SK-N-SH treated with all-trans-retinoic acid at 6 μM for 48 hours (cell line): Measurements from ENCODE around the gene EPB41L4A.

Source experiments
- ATAC-seq: fragments of 200-7000 bp; cut with Tn5 transposase; 3 replicates; pipeline ENCODE4 v1.9.1; 2020; ENCODE audit warnings: mild to moderate bottlenecking, moderate library complexity
- ARNTL ChIP-seq: fragments of 450-650 bp; formaldehyde crosslinking; IDR thresholded peaks from 2 replicates; pipeline ENCODE4 v1.5.0; 2020; ENCODE audit warnings: low read depth, mild to moderate bottlenecking, moderate library complexity, borderline replicate concordance
- BACH2 ChIP-seq: fragments of 250-450 bp; sonication (Bioruptor Pico); IDR thresholded peaks from 2 replicates; pipeline ENCODE4 v1.9.0; 2021; ENCODE audit warnings: mild to moderate bottlenecking, borderline replicate concordance
- CREB5 ChIP-seq: fragments of 250-450 bp; sonication (Bioruptor Pico); IDR thresholded peaks from 2 replicates; pipeline ENCODE4 v1.5.1; 2020; ENCODE audit warnings: low read depth, mild to moderate bottlenecking, moderate library complexity
- CSDC2 ChIP-seq: fragments of 250-450 bp; sonication (Bioruptor Pico); IDR thresholded peaks from 2 replicates; pipeline ENCODE4 v1.5.0; 2020; ENCODE audit warnings: mild to moderate bottlenecking, moderate library complexity
- CSRNP3 ChIP-seq: fragments of 250-450 bp; sonication (Bioruptor Pico); IDR thresholded peaks from 2 replicates; pipeline ENCODE4 v1.5.1; 2021; ENCODE audit warnings: mild to moderate bottlenecking, moderate library complexity
- ESRRG ChIP-seq: fragments of 250-450 bp; sonication (Bioruptor Pico); IDR thresholded peaks from 2 replicates; pipeline ENCODE4 v1.6.1; 2021; ENCODE audit warnings: mild to moderate bottlenecking
- GLIS3 ChIP-seq: fragments of 250-450 bp; sonication (Bioruptor Pico); IDR thresholded peaks from 2 replicates; pipeline ENCODE4 v1.5.0; 2020; ENCODE audit warnings: mild to moderate bottlenecking, moderate library complexity
- ISL1 ChIP-seq: fragments of 250-450 bp; sonication (Bioruptor Pico); IDR thresholded peaks from 2 replicates; pipeline ENCODE4 v2.1.2; 2022; ENCODE audit warnings: mild to moderate bottlenecking, moderate library complexity
- OSR1 ChIP-seq: fragments of 250-450 bp; sonication (Bioruptor Pico); IDR thresholded peaks from 2 replicates; pipeline ENCODE4 v1.8.0; 2022; ENCODE audit warnings: moderate library complexity, mild to moderate bottlenecking, inconsistent platforms
- PATZ1 ChIP-seq: fragments of 250-450 bp; sonication (Bioruptor Pico); IDR thresholded peaks from 2 replicates; pipeline ENCODE4 v1.8.0; 2020; ENCODE audit warnings: mild to moderate bottlenecking, moderate library complexity, borderline replicate concordance
- POU6F1 ChIP-seq: fragments of 250-450 bp; sonication (Bioruptor Pico); IDR thresholded peaks from 2 replicates; pipeline ENCODE4 v1.8.0; 2021; ENCODE audit warnings: low read depth, mild to moderate bottlenecking, moderate library complexity, borderline replicate concordance
- PPARA ChIP-seq: fragments of 250-450 bp; sonication (Bioruptor Pico); IDR thresholded peaks from 2 replicates; pipeline ENCODE4 v1.5.0; 2020; ENCODE audit warnings: mild to moderate bottlenecking, borderline replicate concordance
- RARB ChIP-seq: fragments of 250-450 bp; sonication (Bioruptor Pico); IDR thresholded peaks from 2 replicates; pipeline ENCODE4 v1.8.0; 2021; ENCODE audit warnings: mild to moderate bottlenecking, moderate library complexity
- SNAI2 ChIP-seq: fragments of 250-450 bp; sonication (Bioruptor Pico); IDR thresholded peaks from 2 replicates; pipeline ENCODE4 v1.5.0; 2020; ENCODE audit warnings: mild to moderate bottlenecking, moderate library complexity
- TCF4 ChIP-seq: fragments of 250-450 bp; sonication (Bioruptor Pico); IDR thresholded peaks from 2 replicates; pipeline ENCODE4 v1.8.0; 2021; ENCODE audit warnings: mild to moderate bottlenecking, moderate library complexity, borderline replicate concordance
- TOX ChIP-seq: fragments of 250-450 bp; sonication (Bioruptor Pico); IDR thresholded peaks from 2 replicates; pipeline ENCODE4 v1.8.0; 2021; ENCODE audit warnings: mild to moderate bottlenecking, moderate library complexity, borderline replicate concordance
- TSHZ2 ChIP-seq: fragments of 250-450 bp; sonication (Bioruptor Pico); IDR thresholded peaks from 2 replicates; pipeline ENCODE4 v1.5.0; 2020; ENCODE audit warnings: mild to moderate bottlenecking, moderate library complexity
- ZC3H10 ChIP-seq: fragments of 250-450 bp; sonication (Bioruptor Pico); IDR thresholded peaks from 2 replicates; pipeline ENCODE4 v1.5.1; 2021; ENCODE audit warnings: mild to moderate bottlenecking, moderate library complexity
- ZFP3 ChIP-seq: fragments of 250-450 bp; sonication (Bioruptor Pico); IDR thresholded peaks from 2 replicates; pipeline ENCODE4 v1.5.0; 2020; ENCODE audit warnings: mild to moderate bottlenecking, moderate library complexity
- ZFP30 ChIP-seq: fragments of 450-650 bp; formaldehyde crosslinking; IDR thresholded peaks from 2 replicates; pipeline ENCODE4 v1.5.0; 2022; ENCODE audit warnings: mild to moderate bottlenecking, moderate library complexity
- ZNF565 ChIP-seq: fragments of 450-650 bp; formaldehyde crosslinking; conservative IDR thresholded peaks from 2 replicates; pipeline ENCODE4 v1.5.0; 2020; ENCODE audit warnings: low read depth, mild to moderate bottlenecking, moderate library complexity

EPB41L4A gene

GRCh38 chr5:112143690-112144089 lies 275.4 kb downstream of the EPB41L4A start (continued):
- TF ChIP-seq POU6F1 (CRISPR knock-in tag) (no peak; the same call in 1 of the 2 replicates), TOX (CRISPR knock-in tag) (no peak), TCF4 (CRISPR knock-in tag) (peak; percentile 55; the same call in 1 of the 2 replicates), CSDC2 (CRISPR knock-in tag) (no peak), PPARA (no peak), CREB5 (CRISPR knock-in tag) (no peak), ISL1 (CRISPR knock-in tag) (peak; percentile 81), ESRRG (CRISPR knock-in tag) (no peak)

- ATAC-seq = peak; percentile 16
These were observed 276.3 kb downstream of the EPB41L4A start for GRCh38 chr5:112142769-112143270.

GRCh38 chr5:112141582-112141981 lies 277.5 kb downstream of the EPB41L4A start:
- TF ChIP-seq TSHZ2 (no peak), TCF4 (CRISPR knock-in tag) (no peak), RARB (CRISPR knock-in tag) (no peak), ZNF565 (no peak), TOX (CRISPR knock-in tag) (no peak), PPARA (no peak), ISL1 (CRISPR knock-in tag) (no peak), ARNTL (CRISPR knock-in tag) (no peak), SNAI2 (no peak), OSR1 (CRISPR knock-in tag) (no peak), GLIS3 (CRISPR knock-in tag) (no peak), CSRNP3 (CRISPR knock-in tag) (no peak), ZC3H10 (CRISPR knock-in tag) (no peak), CREB5 (CRISPR knock-in tag) (no peak), ZFP30 (CRISPR knock-in tag) (no peak), PATZ1 (no peak), POU6F1 (CRISPR knock-in tag) (no peak), ESRRG (CRISPR knock-in tag) (no peak), ZFP3 (CRISPR knock-in tag) (no peak)
- no peak for ATAC-seq

More at GRCh38 chr5:112142769-112143270, 276.3 kb downstream of the EPB41L4A start:
- TF ChIP-seq ISL1 (CRISPR knock-in tag) = peak; percentile 58
- TF ChIP-seq BACH2 (CRISPR knock-in tag) = no peak
- 0 out of 2 replicates have a peak, but pooled peaks have one; percentile 22 for TF ChIP-seq CSDC2 (CRISPR knock-in tag)
- TF ChIP-seq, all 23 proteins: peak for 2
